GM23248 (cell line): ENCODE results near the gene KAZN. TPM values are rescaled to one million over a fixed set of nuclear protein-coding genes. Genes with fewer than 3 reads are reported as not detected.

Source experiments
- DNase-seq: peaks from one replicate; pipeline ENCODE4 v3.0.0-alpha.2; 2015
- H2AFZ ChIP-seq: fragments of 200-600 bp; sonication (generic); 2 replicates; pipeline ENCODE4 v1.6.1; 2016; ENCODE audit warnings: antibody characterized with exemption
- H3F3A ChIP-seq: fragments of 200-600 bp; sonication (generic); 2 replicates; pipeline ENCODE4 v1.6.1; 2016; ENCODE audit warnings: mild to moderate bottlenecking, antibody characterized with exemption, mixed run types; ENCODE audit not compliant: insufficient read depth
- H3K27ac ChIP-seq: fragments of 200-600 bp; sonication (generic); 2 replicates; pipeline ENCODE4 v1.5.1; 2016; ENCODE audit warnings: mild to moderate bottlenecking
- H3K27me3 ChIP-seq: fragments of 200-600 bp; sonication (generic); replicated peaks from 2 replicates; pipeline ENCODE4 v1.6.1; 2016; ENCODE audit warnings: mild to moderate bottlenecking; ENCODE audit not compliant: insufficient read depth
- H3K36me3 ChIP-seq: fragments of 200-600 bp; sonication (generic); 2 replicates; pipeline ENCODE4 v1.6.1; 2016; ENCODE audit warnings: low read depth, mild to moderate bottlenecking
- H3K4me1 ChIP-seq: fragments of 200-600 bp; sonication (generic); 2 replicates; pipeline ENCODE4 v1.6.1; 2016; ENCODE audit warnings: mild to moderate bottlenecking; ENCODE audit not compliant: insufficient read depth
- H3K4me2 ChIP-seq: fragments of 200-600 bp; sonication (generic); one replicate; pipeline ENCODE4 v1.6.1; 2016; ENCODE audit warnings: mild to moderate bottlenecking; ENCODE audit not compliant: unreplicated experiment
- H3K4me3 ChIP-seq: fragments of 200-600 bp; sonication (generic); 2 replicates; pipeline ENCODE4 v1.5.1; 2016; ENCODE audit warnings: mild to moderate bottlenecking
- H3K79me2 ChIP-seq: fragments of 200-600 bp; sonication (generic); 2 replicates; pipeline ENCODE4 v1.6.1; 2016; ENCODE audit warnings: mild to moderate bottlenecking; ENCODE audit not compliant: insufficient read depth
- H3K9ac ChIP-seq: fragments of 200-600 bp; sonication (generic); 2 replicates; pipeline ENCODE4 v1.6.1; 2016; ENCODE audit warnings: mild to moderate bottlenecking
- H3K9me2 ChIP-seq: fragments of 200-600 bp; sonication (generic); 2 replicates; pipeline ENCODE4 v1.6.1; 2016; ENCODE audit warnings: mixed run types, mild to moderate bottlenecking, moderate library complexity; ENCODE audit not compliant: insufficient read depth
- H3K9me3 ChIP-seq: fragments of 200-600 bp; sonication (generic); one replicate; pipeline ENCODE4 v1.6.1; 2017; ENCODE audit warnings: low read depth
- H4K20me1 ChIP-seq: fragments of 200-600 bp; sonication (generic); 2 replicates; pipeline ENCODE4 v1.6.0; 2016; ENCODE audit not compliant: insufficient read depth
- EZH2 ChIP-seq: fragments of 200-600 bp; sonication (generic); IDR thresholded peaks from 2 replicates; pipeline ENCODE4 v1.6.1; 2018; ENCODE audit warnings: antibody characterized with exemption, mild to moderate bottlenecking; ENCODE audit not compliant: insufficient read depth, poor library complexity, severe bottlenecking
- EZH2phosphoT487 ChIP-seq: fragments of 200-600 bp; sonication (generic); IDR thresholded peaks from 2 replicates; pipeline ENCODE4 v1.6.1; 2018; ENCODE audit warnings: antibody characterized with exemption, moderate library complexity, mild to moderate bottlenecking, low read depth; ENCODE audit not compliant: insufficient read depth
- WGBS, 2 experiments: methylation state at CpG; one replicate each; pipeline ENCODE4 v1.1.6; 2015 to 2017; ENCODE audit warnings: low lambda C conversion rate in 2 of 2, low coverage in 1 of 2; ENCODE audit errors: missing lambda C conversion rate in 2 of 2; 5-methylcytosine and 5-hydroxymethylcytosine counted together
- in situ Hi-C: fragments of 300-500 bp; cut with MboI; formaldehyde crosslinking; loops from 2 replicates; pipeline ENCODE4 v1.15.0; 2020
- polyA plus RNA-seq: library from polyadenylated mRNA; unstranded; fragments of >200 nt; fragmentation: Nextera tagmentation; extraction: Ambion mirVana; gene quantifications from 2 replicates; pipeline ENCODE4 v1.2.1, GENCODE V29; 2016
- total RNA-seq: library from RNA; depleted of rRNA; stranded (reverse); fragments of >200 nt; shearing (Covaris generic); gene quantifications from 2 replicates; pipeline ENCODE4 v1.2.3, GENCODE V29; 2014

Gene KAZN
- total and polyA plus RNA-seq, 2 experiments from 2014 or later: 4.9 to 7.2 TPM

- TF ChIP-seq EZH2phosphoT487 (no peak), EZH2 (no peak)
- 48 to 52% methylated on average over 2 of the region's 2 CpGs for WGBS, 2 experiments
Observed at GRCh38 chr1:14808768-14809167, 210.3 kb downstream of the KAZN start.

GRCh38 chr1:14809191-14809981, 210.9 kb downstream of the KAZN start:
- Histone ChIP-seq H3K36me3 (no peaks in the 10 kb centered on the region), H3K9me3 (no peaks in the 10 kb centered on the region), H3K9me2 (no peaks in the 10 kb centered on the region), H3K9ac (no peak overlapping the region), H3K4me2 (no peak overlapping the region), H3K27me3 (no peaks in the 10 kb centered on the region), H3K4me1 (no peaks in the 10 kb centered on the region), H3K79me2 (no peaks in the 10 kb centered on the region), H3K4me3 (no peak overlapping the region), H3F3A (no peaks in the 10 kb centered on the region), H2AFZ (no peak overlapping the region), H3K27ac (no peak overlapping the region), H4K20me1 (no peaks in the 10 kb centered on the region)
- in situ Hi-C loops: no loop called here
- WGBS, 2 experiments: 88% methylated on average over 9 of the region's 9 CpGs
- TF ChIP-seq EZH2phosphoT487 (no peak), EZH2 (no peak)
- no peak for DNase-seq

More at GRCh38 chr1:14808768-14809167, 210.3 kb downstream of the KAZN start:
- Histone ChIP-seq H3K36me3 (no peaks in the 10 kb centered on the region), H4K20me1 (no peaks in the 10 kb centered on the region), H3F3A (no peaks in the 10 kb centered on the region), H3K4me3 (no peak overlapping the region), H3K4me1 (no peaks in the 10 kb centered on the region), H3K9ac (no peak overlapping the region), H3K9me2 (no peaks in the 10 kb centered on the region), H3K79me2 (no peaks in the 10 kb centered on the region), H3K4me2 (no peak overlapping the region), H3K9me3 (no peaks in the 10 kb centered on the region), H3K27me3 (no peaks in the 10 kb centered on the region; the same call in 1 of the 2 replicates), H2AFZ (no peak overlapping the region), H3K27ac (no peak overlapping the region)
- in situ Hi-C loops: no loop called here
- DNase-seq: no peak

- no peaks in the 10 kb centered on the region for H3K4me1 ChIP-seq
- H3K4me3 ChIP-seq: no peak overlapping the region
- no peaks in the 10 kb centered on the region for H3K9me3 ChIP-seq
- H3K27ac ChIP-seq: no peak overlapping the region
- no peak overlapping the region for H3K4me2 ChIP-seq
- H2AFZ ChIP-seq: no peak overlapping the region
- WGBS, 2 experiments: 23 to 26% methylated on average over 9 of the region's 9 CpGs
- H3K27me3 ChIP-seq: no peaks in the 10 kb centered on the region
- no peaks in the 10 kb centered on the region for H4K20me1 ChIP-seq
- H3K36me3 ChIP-seq: no peaks in the 10 kb centered on the region
- no peak overlapping the region for H3K9ac ChIP-seq
- in situ Hi-C loops: no loop called here
- no peaks in the 10 kb centered on the region for H3F3A ChIP-seq
- no peak for DNase-seq
- H3K79me2 ChIP-seq: no peaks in the 10 kb centered on the region
- TF ChIP-seq EZH2: no peak
- no peak for TF ChIP-seq EZH2phosphoT487
- H3K9me2 ChIP-seq: no peaks in the 10 kb centered on the region
Observed at GRCh38 chr1:14810595-14811361, 212.3 kb downstream of the KAZN start.

- Histone ChIP-seq H3K27me3 (no peaks in the 10 kb centered on the region), H2AFZ (no peak overlapping the region), H3K27ac (no peak overlapping the region), H3K4me2 (no peak overlapping the region), H3K9ac (no peak overlapping the region), H3K4me1 (no peaks in the 10 kb centered on the region), H3K36me3 (no peaks in the 10 kb centered on the region), H4K20me1 (no peaks in the 10 kb centered on the region), H3K9me3 (no peaks in the 10 kb centered on the region), H3K79me2 (no peaks in the 10 kb centered on the region), H3K4me3 (no peak overlapping the region), H3F3A (no peaks in the 10 kb centered on the region), H3K9me2 (no peaks in the 10 kb centered on the region)
- in situ Hi-C loops: no loop called here
- peak; percentile 17 for DNase-seq
- 8 to 11% methylated on average over 3 of the region's 3 CpGs for WGBS, 2 experiments
- TF ChIP-seq EZH2phosphoT487: no peak
- TF ChIP-seq EZH2: no peak
Observed at GRCh38 chr1:14811573-14811972, 213.1 kb downstream of the KAZN start.
